Activated CD8-positive, alpha-beta T cell treated with anti-CD3 and anti-CD28 coated beads for 36 hours (primary cell): ENCODE results near the gene JMJD1C. TPM values are rescaled to one million over a fixed set of nuclear protein-coding genes. Genes with fewer than 3 reads are reported as not detected.

Experiments
- ATAC-seq: fragments of 200-7000 bp; cut with Tn5 transposase; one replicate; pipeline ENCODE4 v1.10.0; 2021; ENCODE audit warnings: mild to moderate bottlenecking, moderate library complexity
- CTCF ChIA-PET: fragments of 350-600 bp; sonication (Branson Sonifier 250); formaldehyde crosslinking; loops from one replicate; lab custom pipeline; 2021; ENCODE audit warnings: antibody characterized with exemption; lab: Charles Lee
- POLR2A ChIA-PET: fragments of 350-600 bp; sonication (Branson Sonifier 250); formaldehyde crosslinking; loops from one replicate; lab custom pipeline; 2021; ENCODE audit warnings: antibody characterized with exemption; lab: Charles Lee
- DNase-seq: peaks from one replicate; pipeline ENCODE4 v3.0.0-alpha.2; 2020
- H3K27ac Mint-ChIP-seq: one replicate; pipeline ENCODE4 v1.8.0; 2021; ENCODE audit warnings: mild to moderate bottlenecking, mixed read lengths
- H3K27me3 Mint-ChIP-seq: one replicate; pipeline ENCODE4 v1.8.0; 2021; ENCODE audit warnings: mixed read lengths
- H3K36me3 Mint-ChIP-seq: one replicate; pipeline ENCODE4 v1.8.0; 2021; ENCODE audit warnings: low read depth, mixed read lengths
- H3K4me1 Mint-ChIP-seq: one replicate; pipeline ENCODE4 v1.8.0; 2021; ENCODE audit warnings: low read depth, mixed read lengths
- H3K4me3 Mint-ChIP-seq: one replicate; pipeline ENCODE4 v1.8.0; 2021; ENCODE audit warnings: mild to moderate bottlenecking, moderate library complexity, mixed read lengths
- H3K9me3 Mint-ChIP-seq: one replicate; pipeline ENCODE4 v1.8.0; 2021; ENCODE audit warnings: mixed read lengths
- CTCF ChIP-seq: fragments of 200-600 bp; IDR thresholded peaks from one replicate; pipeline ENCODE4 v1.8.0; 2022; ENCODE audit warnings: antibody characterized with exemption, mild to moderate bottlenecking
- intact Hi-C: fragments of 100-400 bp; cut with micrococcal nuclease; formaldehyde crosslinking; loops from one replicate; pipeline ENCODE4 v1.10.0; 2022
- total RNA-seq, 2 experiments: library from RNA; stranded (reverse); gene quantifications; one replicate each; pipeline ENCODE4 v1.2.3, GENCODE V29; 2021

JMJD1C gene
- total RNA-seq, 2 experiments from 2014 or later: 45.2 to 48.1 TPM

GRCh38 chr10:63468947-63469346 lies 3.2 kb upstream of the JMJD1C start:
- intact Hi-C loops: loop anchor here (5.0 kb wide), 1 partner anchor 202 kb away; no protein-coding TSS in a partner anchor

GRCh38 chr10:63467841-63468240 lies 2.1 kb upstream of the JMJD1C start:
- no peaks in the 10 kb centered on the region for H3K9me3 Mint-ChIP-seq
- H3K36me3 Mint-ChIP-seq: no peaks in the 10 kb centered on the region
- ATAC-seq (no peak), DNase-seq (no peak)
- no peak overlapping the region for H3K27ac Mint-ChIP-seq
- no peaks in the 10 kb centered on the region for H3K27me3 Mint-ChIP-seq
- intact Hi-C loops: loop anchor here (5.0 kb wide), 1 partner anchor 201 kb away; no protein-coding TSS in a partner anchor
- no peak for TF ChIP-seq CTCF
- H3K4me3 Mint-ChIP-seq: no peak overlapping the region
- POLR2A ChIA-PET: no interaction called here
- CTCF ChIA-PET: interaction anchor here (1.0 to 1.5 kb wide), 2 partner anchors 11 to 161 kb away, joined by 3 read pairs; no protein-coding TSS in a partner anchor
- peaks cover 21% of the 10 kb centered on the region for H3K4me1 Mint-ChIP-seq

More at GRCh38 chr10:63468947-63469346, 3.2 kb upstream of the JMJD1C start:
- H3K9me3 Mint-ChIP-seq: no peaks in the 10 kb centered on the region
- H3K36me3 Mint-ChIP-seq: no peaks in the 10 kb centered on the region
- CTCF ChIA-PET: no interaction called here
- no peak for ATAC-seq
- no peak overlapping the region for H3K4me3 Mint-ChIP-seq
- H3K4me1 Mint-ChIP-seq: peaks cover 20% of the 10 kb centered on the region
- H3K27me3 Mint-ChIP-seq: no peaks in the 10 kb centered on the region
- DNase-seq: no peak
- POLR2A ChIA-PET: no interaction called here
- H3K27ac Mint-ChIP-seq: no peak overlapping the region
- no peak for TF ChIP-seq CTCF

GRCh38 chr10:63466144-63466935 lies 563 bp upstream of the JMJD1C start:
- no peaks in the 10 kb centered on the region for H3K36me3 Mint-ChIP-seq
- H3K27ac Mint-ChIP-seq: peak overlapping the region; percentile 58
- CTCF ChIA-PET: interaction anchor here (0.6 to 2.0 kb wide), 4 partner anchors 163 to 299 kb away, joined by 3 to 7 read pairs (median 3); no protein-coding TSS in a partner anchor
- no peaks in the 10 kb centered on the region for H3K9me3 Mint-ChIP-seq
- no peak for TF ChIP-seq CTCF
- DNase-seq (peak; percentile 53), ATAC-seq (peak; percentile 43)
- peak overlapping the region; percentile 94 for H3K4me3 Mint-ChIP-seq
- H3K4me1 Mint-ChIP-seq: peaks cover 23% of the 10 kb centered on the region
- H3K27me3 Mint-ChIP-seq: no peaks in the 10 kb centered on the region
- POLR2A ChIA-PET: interaction anchor here (0.7 to 1.6 kb wide), 4 partner anchors 20 to 48 kb away, joined by 3 read pairs; no protein-coding TSS in a partner anchor
- intact Hi-C loops: loop anchor here (5.0 kb wide), 1 partner anchor 199 kb away; no protein-coding TSS in a partner anchor

GRCh38 chr10:63464402-63465292 lies 1.1 kb downstream of the JMJD1C start:
- H3K27ac Mint-ChIP-seq: peak overlapping the region; percentile 61
- no peaks in the 10 kb centered on the region for H3K27me3 Mint-ChIP-seq
- peak overlapping the region; percentile 94 for H3K4me3 Mint-ChIP-seq
- CTCF ChIA-PET: interaction anchor here (1.0 to 3.4 kb wide), 5 partner anchors 9 to 298 kb away, joined by 3 to 18 read pairs (median 7); no protein-coding TSS in a partner anchor
- POLR2A ChIA-PET: interaction anchor here (1.3 kb wide), 1 partner anchor 200 kb away, joined by 5 read pairs; no protein-coding TSS in a partner anchor
- H3K9me3 Mint-ChIP-seq: no peaks in the 10 kb centered on the region
- H3K4me1 Mint-ChIP-seq: peaks cover 19% of the 10 kb centered on the region
- intact Hi-C loops: loop anchor here (5.0 kb wide), 1 partner anchor 197 kb away; no protein-coding TSS in a partner anchor
- ATAC-seq (peak; percentile 56), DNase-seq (no peak)
- TF ChIP-seq CTCF: no peak
- H3K36me3 Mint-ChIP-seq: no peaks in the 10 kb centered on the region
